HG03095 (cell line): ENCODE results near the gene CYGB.
"Not testable (repeated sequence)": the region's sequence is repeated elsewhere in the genome, so short reads cannot be mapped to it uniquely, and the experiment has no call there.

Source experiments
- ATAC-seq: cut with Tn5 transposase; IDR thresholded peaks from one replicate; pipeline ENCODE4 v1.9.1; 2021; ENCODE audit warnings: moderate library complexity; ENCODE audit not compliant: unreplicated experiment

CYGB gene

DNA sequence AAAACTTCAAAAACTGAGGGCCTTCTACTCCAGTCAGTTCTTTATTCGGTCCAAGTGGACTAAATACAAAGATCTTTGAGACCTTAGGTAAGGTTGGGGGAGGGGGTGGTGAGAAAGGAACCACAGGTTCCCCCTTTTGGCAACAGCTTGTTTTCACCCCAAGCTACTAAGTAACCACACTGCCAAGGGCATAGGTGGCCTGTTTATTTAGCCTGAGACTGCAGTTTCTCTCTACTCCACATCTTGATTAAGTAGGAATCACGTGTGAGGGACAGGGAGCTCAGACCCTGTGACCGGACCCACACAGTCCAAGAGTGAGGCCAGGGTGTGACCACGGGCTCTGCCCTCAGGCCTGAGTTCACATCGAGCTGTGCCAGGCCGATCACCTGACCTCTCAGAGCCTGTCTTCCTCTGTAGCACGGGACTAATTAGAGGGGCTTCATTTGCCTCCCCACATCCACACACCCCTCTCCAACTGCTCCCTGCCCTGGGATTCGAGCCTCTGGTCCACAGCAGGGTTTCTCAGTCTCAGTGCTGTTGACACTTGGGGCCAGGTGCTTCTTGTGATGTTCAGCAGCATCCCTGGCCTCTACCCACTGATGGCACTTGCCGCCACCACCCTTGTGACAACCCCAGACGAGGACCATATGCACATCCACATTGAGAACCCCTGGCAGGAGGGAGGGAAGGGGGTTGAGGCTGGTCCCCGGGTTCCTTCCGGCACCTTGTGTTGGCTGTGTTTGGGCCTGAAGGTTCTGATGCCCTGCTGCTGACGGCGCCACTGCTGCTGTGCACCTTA lies 30.3 kb upstream of the CYGB start:
- no peak for ATAC-seq

DNA sequence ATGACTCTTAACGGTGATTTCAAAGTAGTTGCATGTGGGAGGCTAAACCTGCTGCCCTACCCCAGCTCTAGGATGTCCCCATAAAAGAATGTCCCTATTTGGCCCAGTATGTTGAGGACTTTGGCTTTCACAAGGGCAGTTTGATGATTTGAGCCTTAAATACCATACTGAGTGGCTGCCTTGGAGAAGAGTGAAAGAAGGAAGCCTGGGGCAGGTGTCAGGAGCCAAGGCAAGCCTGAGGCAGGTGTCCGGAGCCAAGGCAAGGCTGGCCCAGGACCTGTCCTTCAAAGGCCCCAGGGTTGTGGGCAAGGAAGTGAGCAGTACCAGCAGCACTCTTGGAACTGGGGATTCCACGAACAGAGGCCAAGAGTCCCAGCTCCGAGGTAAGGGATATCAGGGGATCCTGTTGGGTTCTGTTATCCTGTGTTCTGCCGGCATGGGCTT lies 29.5 kb upstream of the CYGB start:
- ATAC-seq = no peak

DNA sequence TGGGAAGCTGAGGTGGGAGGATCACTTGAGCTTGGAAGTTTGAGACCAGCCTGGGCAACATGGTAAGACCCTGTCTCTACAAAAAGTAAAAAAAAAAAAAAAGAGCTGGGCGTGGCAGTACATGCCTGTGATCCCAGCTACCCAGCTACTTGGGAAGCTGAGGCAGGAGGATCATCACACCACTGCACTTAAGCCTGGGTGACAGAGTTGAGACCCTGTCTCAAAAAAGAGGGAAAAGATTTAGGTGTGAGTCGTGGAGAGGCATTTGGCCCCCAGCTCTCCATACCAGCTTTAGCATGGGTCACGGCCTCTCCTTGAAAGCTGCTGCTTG lies 29.1 kb upstream of the CYGB start:
- no peak for ATAC-seq

DNA sequence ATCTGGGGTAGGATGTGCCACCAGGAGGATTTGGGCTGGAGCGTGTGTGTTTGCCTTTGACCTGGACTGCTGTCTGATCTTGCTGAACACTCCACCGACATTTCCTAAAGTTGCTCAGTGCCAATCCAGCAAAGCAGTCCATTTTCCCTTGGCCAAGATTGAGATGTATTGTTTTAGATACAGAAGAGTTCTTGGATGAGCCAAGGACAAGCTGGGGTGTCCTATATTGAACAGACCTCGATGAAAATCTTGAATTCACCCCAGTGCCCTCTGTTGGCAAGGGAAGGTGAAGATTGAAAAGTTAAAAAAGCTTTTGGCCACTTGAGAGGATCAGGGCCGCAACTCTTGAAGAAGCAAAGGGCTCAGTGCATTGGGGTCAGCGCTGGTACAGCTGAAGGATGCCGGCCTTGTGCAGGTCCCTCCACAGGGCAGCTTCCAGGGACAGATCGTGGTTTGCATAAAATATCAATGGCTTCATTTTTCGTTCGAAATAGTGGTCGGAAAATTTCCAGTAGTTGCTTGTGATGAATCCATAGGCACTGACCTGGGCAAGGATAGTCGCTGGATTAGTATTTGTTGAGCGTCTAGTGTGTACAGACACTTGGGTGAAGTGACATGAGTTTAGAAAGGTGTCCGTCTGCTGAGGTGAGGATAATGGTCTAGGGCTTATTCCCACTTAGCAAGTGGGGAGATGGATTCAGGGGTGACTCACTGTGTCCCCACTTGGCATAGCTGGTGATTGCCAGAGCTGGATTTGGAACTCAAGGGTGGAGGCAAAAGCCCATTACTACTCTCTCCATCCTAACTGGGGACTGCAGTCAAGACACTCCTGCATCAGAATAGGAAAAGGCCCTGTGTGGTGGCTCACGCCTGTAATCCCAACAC lies 28.5 kb upstream of the CYGB start:
- ATAC-seq = no peak

DNA sequence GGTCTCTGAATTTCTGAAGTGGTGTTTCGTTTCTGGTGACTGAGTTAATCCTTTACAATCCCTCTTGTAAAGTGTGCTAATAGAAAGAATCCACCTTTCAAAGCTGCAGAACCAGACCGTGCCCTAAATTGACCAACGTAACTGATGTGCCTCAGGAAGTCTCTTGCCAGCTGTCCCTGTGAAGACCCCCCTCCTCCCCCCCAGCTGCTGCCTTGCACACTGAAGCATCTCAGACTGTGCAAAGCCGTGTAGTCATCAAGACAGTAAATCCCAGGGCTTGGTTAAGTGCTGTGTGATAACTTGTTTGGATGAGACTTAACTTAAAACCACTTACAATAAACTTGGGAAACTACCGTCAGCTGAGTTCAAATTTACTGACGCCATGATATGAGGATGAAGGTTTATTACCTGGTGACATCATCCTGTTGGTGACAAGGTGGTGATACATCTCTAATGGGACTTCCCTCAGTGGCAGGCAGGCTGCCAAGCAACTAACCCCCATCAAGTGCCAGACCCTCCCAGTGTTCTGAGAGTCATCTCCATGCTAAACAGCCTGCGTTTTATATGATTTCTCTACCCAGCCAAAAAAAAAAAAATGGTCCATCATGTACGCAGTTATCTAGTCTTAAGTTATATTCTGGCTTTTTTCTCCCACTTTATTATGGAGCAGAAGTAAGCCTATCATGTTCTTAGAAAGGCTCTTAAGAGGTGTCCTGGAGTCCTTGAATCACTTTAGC lies 27.6 kb upstream of the CYGB start:
- ATAC-seq = not testable (repeated sequence)

DNA sequence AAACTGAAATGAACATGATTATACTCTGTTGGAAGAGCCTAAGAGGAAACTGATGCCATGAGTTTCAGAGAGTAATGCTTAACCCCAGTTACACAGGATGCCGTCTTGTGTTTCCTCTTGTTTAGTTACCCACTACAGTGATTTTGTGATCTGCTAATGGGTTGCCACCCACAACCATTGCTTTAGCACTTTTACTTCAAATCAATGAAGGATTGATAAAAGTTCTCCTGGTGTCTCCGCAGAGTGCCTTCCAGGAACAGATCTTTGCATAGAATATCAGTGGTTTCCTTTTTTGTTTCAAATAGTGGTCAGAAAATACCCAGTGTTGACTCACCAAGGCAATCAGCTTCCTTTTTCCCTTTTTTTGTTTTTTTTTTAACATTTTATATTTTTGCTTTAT lies 25.9 kb upstream of the CYGB start:
- not testable (repeated sequence) for ATAC-seq

DNA sequence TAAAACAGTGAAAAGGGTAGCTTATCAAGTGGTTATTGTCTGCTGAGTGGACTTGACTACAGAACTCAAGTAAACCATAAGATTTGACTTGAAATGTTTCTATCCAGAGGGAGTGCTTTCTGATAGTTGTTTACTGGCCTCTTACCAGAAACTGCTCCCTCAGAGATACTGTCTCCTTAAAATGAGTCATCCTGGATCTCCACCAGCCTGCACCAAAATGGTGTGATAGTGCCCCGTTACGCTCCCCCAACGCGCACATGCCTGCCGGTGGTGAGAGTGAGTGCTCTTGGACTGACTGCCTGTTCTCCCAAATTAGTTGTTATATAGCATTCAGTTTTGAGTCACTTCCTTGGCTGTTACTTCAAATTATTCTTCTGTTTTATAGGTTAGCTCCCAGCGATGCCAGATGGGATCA lies 25.2 kb upstream of the CYGB start:
- ATAC-seq = no peak

DNA sequence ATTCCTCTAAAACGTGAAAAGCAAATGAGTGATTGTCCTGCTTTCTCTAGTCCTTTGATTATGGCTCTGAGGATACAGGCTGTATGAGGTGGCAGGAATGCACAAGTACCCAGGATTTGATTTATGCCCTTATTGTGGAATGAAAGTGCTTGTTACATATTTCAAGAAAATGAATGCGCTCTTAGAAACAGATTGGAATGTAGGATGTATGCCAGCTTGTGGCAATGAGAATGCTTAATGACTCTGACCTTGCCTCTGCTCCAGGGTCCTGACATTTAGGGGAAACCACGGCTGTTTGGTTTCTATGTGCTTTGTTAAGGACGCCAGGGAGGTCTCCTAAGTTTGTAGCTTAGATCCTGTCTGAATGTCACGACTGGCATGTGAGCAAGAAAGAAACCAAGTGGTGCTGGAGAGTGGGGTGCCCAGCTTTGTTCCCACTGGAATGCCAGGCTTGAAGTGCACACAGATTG lies 24.3 kb upstream of the CYGB start:
- no peak for ATAC-seq

DNA sequence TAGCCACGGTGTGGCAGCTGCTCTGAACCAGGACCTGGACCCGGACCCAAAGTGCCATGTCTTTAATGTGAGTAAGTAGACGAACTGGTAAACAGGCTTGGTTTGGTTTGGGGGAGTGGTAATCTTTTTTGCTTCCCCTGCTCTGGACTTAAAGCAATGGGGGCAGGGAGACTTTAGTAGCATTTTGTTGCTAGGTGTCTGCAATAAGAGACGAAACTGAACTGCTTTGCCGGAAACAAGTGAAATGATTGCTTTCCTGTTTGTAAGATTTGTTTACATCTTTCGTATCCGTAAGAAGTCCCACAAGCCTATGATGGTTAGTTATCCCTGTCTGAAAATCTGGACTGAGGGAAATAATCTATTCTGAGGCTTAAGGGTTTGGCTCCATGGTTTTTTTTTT lies 23.8 kb upstream of the CYGB start:
- ATAC-seq = no peak

DNA sequence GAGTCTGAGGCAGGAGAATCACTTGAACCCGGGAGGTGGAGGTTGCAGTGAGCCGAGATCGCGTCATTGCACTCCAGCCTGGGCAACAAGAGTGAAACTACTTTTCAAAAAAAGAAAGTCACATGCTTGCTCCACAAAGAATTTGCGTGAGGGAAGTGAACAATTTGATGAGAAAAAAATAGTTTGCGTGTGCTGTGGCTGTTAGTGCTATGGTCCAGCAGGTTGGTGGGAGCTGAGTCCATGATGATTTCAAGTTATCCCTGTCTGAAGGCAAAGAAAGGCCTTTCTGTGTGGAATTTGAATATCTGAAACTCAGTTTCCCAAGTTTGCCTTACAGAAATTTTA lies 23.3 kb upstream of the CYGB start:
- ATAC-seq = no peak

DNA sequence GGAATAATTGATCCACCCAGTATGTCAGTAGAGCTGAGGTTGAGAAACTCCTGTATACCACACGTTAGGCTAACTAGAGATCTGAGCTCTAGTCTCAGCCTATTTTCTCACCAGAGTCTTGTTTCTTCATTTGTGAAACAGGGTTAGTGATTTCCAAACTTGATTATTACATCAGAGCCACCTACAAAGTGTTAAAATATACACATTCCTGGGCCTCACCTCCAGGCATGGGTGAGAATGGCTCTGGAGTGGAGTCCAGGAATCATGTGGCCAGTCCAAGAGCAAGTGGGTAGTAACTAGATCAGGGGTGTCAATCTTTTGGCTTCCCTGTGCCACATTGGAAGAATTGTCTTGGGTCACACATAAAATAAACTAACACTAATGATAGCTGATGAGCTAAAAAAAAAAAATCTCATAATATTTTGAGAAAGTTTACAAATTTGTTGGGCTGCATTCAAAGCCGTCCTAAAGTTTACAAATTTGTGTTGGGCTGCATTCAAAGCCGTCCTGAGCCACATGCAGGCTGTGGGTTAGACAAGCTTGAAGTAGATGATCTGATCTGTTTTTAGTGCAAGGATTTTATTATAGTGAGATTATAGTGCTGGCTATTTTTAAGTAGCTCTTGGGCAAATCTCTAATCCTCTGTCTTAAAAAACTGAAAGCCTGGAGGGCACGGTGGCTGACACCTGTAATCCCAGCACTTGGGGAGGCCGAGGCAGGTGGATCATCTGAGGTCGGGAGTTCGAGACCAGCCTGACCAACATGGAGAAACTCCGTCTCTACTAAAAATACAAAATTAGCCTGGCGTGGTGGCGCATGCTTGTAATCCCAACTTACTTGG lies 22.7 kb upstream of the CYGB start:
- ATAC-seq = no peak

DNA sequence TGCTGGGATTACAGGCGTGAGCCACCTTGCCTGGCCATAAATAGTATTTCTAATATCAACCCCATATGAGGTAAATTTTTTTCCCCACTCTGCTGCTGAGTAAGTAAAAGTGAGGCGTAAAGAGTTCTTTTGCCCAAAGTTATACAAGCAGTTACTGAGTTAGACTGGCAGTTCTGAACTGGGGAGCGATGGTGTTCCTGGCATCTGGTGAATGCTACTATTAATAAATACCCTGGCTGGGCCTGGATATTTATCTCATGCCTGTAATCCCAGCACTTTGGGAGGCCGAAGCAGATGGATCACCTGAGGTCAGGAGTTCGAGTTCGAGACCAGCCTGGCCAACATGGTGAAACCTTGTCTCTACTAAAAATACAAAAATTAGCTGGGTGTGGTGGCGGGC lies 22.0 kb upstream of the CYGB start:
- not testable (repeated sequence) for ATAC-seq

DNA sequence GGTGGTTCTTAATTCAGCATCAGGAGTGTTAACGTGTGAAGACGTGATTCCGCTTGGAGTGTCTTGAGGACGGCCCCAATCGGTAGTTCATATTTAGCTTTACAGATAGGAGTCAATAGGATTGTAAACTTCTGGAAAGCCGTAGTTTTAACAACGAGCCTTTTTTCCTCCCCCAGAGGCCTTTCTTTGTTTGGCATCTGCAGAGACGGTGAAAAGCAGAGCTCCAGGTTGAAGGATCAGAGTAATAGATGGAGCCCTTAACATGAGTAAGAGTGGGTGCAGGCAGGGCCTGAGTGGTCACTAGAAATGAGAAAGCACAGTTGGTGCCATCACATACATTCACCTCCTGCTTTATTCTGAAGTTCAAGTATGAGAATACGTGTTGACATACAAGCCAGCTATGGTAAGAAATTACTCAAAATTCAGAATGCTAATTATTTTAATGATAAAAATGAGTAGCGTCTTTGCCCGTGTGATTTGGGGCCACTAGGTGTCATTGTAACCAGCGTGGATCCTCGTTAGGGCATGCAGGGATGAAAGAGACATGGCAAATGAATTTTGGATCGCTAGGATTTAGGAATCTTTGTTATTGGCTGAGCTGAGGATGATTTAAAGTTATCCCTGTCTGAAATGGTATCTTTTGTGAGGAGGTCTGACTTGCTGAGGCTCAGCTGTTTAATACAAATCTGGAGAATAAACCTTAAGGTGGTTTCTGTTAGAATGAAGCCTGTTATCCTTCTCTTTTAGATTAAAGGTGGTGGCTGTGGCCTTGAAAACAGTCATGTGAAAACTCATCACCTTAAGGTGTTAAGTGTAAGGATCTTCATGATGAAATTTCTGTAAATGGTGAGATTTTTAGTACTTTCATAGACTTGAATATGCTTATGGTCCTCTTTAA lies 20.9 kb upstream of the CYGB start:
- ATAC-seq = no peak

DNA sequence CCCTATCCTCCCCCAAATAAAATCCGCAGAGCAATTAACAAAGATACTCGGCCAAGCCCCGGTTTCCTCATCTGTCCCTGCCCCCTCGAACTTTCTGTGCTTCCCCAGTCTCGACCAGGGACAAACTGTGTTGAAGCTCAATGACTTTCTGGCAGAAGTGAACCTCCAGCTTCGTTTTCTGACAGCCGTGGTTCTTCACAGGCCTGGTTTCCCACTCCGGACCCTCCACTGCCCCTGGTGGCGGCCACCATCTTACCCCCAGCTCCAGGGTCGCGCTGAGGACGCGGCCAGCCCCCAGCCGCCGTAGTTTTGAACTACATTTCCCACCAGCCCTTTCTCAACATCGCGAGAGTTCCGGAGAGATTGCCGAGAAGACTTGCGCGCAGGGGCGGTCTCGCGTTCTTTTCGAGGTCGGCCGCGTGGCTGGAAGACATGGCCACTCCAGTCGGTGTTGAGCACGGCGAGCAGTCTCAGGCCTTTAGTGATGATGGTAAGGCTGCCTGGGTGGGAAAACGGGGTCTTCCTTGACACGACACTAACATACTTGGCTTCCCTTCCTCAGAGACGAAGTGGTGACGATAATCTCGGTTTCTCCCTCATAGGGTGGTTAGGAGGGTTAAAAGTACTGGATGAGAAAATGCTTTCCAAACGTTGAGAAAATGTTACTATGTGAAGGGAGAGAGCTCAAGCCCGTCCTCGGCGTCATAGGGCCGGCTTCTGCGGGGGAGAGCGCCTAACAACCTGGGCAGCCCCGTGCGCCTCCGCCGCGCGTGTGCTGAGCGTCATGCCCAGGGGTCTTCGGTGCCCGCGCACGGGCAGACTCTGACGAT lies 20.1 kb upstream of the CYGB start:
- peak; percentile 80 for ATAC-seq

DNA sequence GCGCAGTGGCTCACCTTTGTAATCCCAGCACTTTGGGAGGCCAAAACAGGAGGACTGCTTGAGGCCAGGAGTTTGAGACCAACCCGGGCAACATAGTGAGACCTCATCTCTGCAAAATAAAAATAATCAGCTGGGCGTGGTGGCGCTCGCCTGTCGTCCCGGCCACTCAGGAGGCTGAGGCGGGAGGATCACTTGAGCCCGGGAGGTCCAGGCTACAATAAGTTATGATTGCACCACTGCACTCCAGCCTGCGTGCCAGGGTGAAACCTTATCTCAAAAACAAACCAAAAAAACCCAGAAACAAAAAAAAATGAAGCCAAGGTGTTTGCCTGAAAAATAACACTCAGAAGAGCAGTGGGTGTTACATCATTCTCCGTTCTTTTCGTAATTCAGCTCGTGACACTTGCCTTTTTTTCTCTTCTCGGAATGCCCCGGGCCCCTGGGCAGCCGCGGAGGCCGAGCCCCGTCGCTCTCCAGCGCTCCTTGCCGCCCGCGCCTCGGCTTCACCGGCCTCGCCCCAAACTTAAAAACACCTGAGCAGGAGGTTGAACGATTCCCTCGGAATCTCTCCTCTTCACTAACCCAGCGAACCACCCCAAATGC lies 19.4 kb upstream of the CYGB start:
- ATAC-seq = peak; percentile 16

DNA sequence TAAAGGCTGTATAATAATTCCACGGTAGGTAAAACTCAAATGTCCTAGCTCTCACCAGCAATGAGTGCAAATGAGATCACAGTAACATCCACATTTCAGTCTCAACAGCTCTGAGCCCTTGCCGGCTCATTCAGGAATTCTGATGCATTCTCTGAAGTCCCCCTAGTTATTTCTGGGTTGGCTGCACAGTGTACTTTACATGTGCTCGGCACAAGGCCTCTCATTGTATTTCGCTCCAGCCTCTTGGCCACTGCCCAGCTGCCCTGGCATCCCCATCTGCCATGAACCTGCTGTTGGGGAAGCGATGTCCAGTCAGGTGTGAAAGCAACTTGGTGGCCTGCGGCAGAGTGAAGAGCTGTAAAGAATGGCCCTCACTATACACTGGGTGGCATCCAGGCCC lies 16.6 kb upstream of the CYGB start:
- no peak for ATAC-seq

DNA sequence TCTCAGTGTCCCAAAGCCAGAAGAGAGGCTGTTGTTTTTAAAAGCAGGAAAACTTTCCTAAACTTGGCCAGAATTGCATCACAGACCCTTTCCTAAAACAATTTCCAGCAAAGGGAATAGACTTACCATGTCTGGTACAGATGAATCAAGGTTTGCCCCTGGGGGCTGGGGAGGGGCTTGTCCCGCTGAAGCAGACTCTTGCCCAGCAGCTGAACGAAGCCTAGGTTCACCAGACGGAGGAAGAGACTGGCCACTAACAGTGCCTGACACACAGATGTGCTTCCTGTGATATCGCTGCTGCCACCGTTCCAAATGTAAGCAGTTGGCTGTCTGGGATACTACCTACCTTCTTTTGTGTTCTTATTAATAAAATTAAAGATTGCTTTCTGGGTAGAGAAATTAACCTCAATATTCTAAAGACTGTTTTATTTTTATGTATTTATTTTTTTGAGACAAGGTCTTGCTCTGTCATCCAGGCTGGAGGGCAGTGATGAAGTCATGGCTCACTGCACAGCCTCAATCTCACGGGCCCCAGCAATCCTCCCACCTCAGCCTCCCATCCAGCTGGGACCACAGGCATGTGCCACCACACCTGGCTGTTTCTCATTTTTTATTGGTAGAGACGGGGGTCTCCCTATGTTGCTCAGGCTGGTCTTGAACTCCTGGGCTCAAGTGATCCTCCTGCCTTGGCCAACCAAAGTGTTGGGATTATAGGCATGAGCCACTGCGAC lies 15.8 kb upstream of the CYGB start:
- ATAC-seq = no peak

DNA sequence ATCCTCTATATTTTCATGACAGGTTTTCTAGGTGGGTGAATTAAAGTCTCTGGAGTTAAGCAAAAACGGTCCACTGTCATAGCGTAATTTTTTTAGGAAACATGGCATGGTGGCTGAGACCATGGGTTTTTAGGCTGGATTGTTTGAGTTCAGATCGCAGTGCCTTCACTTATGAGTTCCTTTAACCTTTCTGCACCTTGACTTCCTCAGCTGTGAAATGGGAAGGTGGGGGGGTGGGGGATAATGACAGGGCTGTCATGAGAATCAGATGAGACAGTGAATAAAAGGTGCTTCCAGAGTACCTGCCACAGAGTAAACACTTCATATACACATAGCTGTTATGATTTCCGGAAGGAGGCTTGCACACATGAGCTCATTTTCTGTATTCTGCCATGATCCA lies 14.2 kb upstream of the CYGB start:
- no peak for ATAC-seq
